Endodermal cell (in vitro differentiated cells): Measurements from ENCODE around the gene CDKN2A. TPM values are rescaled to one million over a fixed set of nuclear protein-coding genes. Genes with fewer than 3 reads are reported as not detected.

Experiments
- DNase-seq: peaks from one replicate; pipeline ENCODE4 v3.0.0-alpha.2; 2017
- H3K27ac ChIP-seq: 2 replicates; pipeline ENCODE4 v1.5.1; 2013; ENCODE audit warnings: mild to moderate bottlenecking, low read depth, low read length, moderate library complexity
- H3K27me3 ChIP-seq: 2 replicates; pipeline ENCODE4 v1.6.1; 2013; ENCODE audit warnings: mild to moderate bottlenecking, low read length, moderate library complexity; ENCODE audit not compliant: insufficient read depth, control insufficient read depth, poor library complexity, severe bottlenecking
- H3K36me3 ChIP-seq: 2 replicates; pipeline ENCODE4 v1.7.0; 2013; ENCODE audit warnings: mild to moderate bottlenecking, low read length, moderate library complexity; ENCODE audit not compliant: control insufficient read depth, insufficient read depth
- H3K4me1 ChIP-seq: one replicate; pipeline ENCODE4 v1.7.0; 2013; ENCODE audit warnings: low read length; ENCODE audit not compliant: control insufficient read depth, insufficient read depth
- H3K4me3 ChIP-seq: 2 replicates; pipeline ENCODE4 v1.5.1; 2013; ENCODE audit warnings: mild to moderate bottlenecking, low read length, moderate library complexity
- H3K9ac ChIP-seq: 2 replicates; pipeline ENCODE4 v1.6.1; 2013; ENCODE audit warnings: mild to moderate bottlenecking, low read length, moderate library complexity; ENCODE audit not compliant: poor library complexity, severe bottlenecking; ENCODE audit errors: extremely low read depth
- H3K9me3 ChIP-seq: 2 replicates; pipeline ENCODE4 v1.6.1; 2013; ENCODE audit warnings: mild to moderate bottlenecking, low read length, moderate library complexity; ENCODE audit not compliant: control insufficient read depth
- H3K27ac Mint-ChIP-seq: 2 replicates; pipeline ENCODE4 v1.8.0; 2020; ENCODE audit warnings: mixed read lengths
- H3K27me3 Mint-ChIP-seq: 2 replicates; pipeline ENCODE4 v1.8.0; 2021; ENCODE audit warnings: mild to moderate bottlenecking, mixed read lengths; ENCODE audit not compliant: insufficient read depth
- H3K36me3 Mint-ChIP-seq: 2 replicates; pipeline ENCODE4 v1.8.0; 2020; ENCODE audit warnings: low read depth, mixed read lengths
- H3K4me1 Mint-ChIP-seq: 2 replicates; pipeline ENCODE4 v1.8.0; 2020; ENCODE audit warnings: mixed read lengths
- H3K4me3 Mint-ChIP-seq: 2 replicates; pipeline ENCODE4 v1.8.0; 2020; ENCODE audit warnings: mild to moderate bottlenecking, moderate library complexity, mixed read lengths
- H3K9me3 Mint-ChIP-seq: 2 replicates; pipeline ENCODE4 v1.8.0; 2020; ENCODE audit warnings: mild to moderate bottlenecking, mixed read lengths
- CTCF ChIP-seq: fragments of 200-600 bp; sonication (generic); conservative IDR thresholded peaks from 2 replicates; pipeline ENCODE4 v1.5.0; 2021; ENCODE audit warnings: antibody characterized with exemption, mild to moderate bottlenecking
- WGBS, 2 experiments: methylation state at CpG; one replicate each; pipeline versions ENCODE4 v1.1.5 to v1.1.7; 2013; ENCODE audit warnings: missing lambda C conversion rate in 2 of 2, mixed read lengths in 1 of 2; ENCODE audit not compliant: insufficient coverage in 1 of 2, insufficient read length in 1 of 2; 5-methylcytosine and 5-hydroxymethylcytosine counted together
- total RNA-seq, 2 donors: library from RNA; stranded (reverse); fragmentation: NEBNext Ultra II Directional in 1 of 2; extraction: Animal tissue kit (Norgen Biotek cat#: 25700) in 1 of 2; gene quantifications; 2 replicates in 1 of 2; 3 replicates in 1 of 2; pipeline ENCODE4 v1.2.1, GENCODE V29; 2021

Gene CDKN2A
- total RNA-seq, 2 donors from 2014 or later, result 1.9 to 6.7 TPM

- H3K27ac Mint-ChIP-seq, result no peak overlapping the region
- WGBS, 2 experiments, result 22 to 37% methylated on average over 5 to 7 of the region's 9 CpGs
- no peaks in the 10 kb centered on the region for H3K36me3 Mint-ChIP-seq
- peaks cover 10% of the 10 kb centered on the region for H3K4me1 Mint-ChIP-seq
- Histone ChIP-seq H3K4me3 (no peak overlapping the region), H3K9ac (no peak overlapping the region), H3K9me3 (no peaks in the 10 kb centered on the region), H3K4me1 (no peaks in the 10 kb centered on the region), H3K36me3 (no peaks in the 10 kb centered on the region), H3K27me3 (peaks cover 100% of the 10 kb centered on the region), H3K27ac (no peak overlapping the region)
- H3K4me3 Mint-ChIP-seq, result no peak overlapping the region
- H3K9me3 Mint-ChIP-seq, result no peaks in the 10 kb centered on the region
- no peak for TF ChIP-seq CTCF
- H3K27me3 Mint-ChIP-seq, result peaks cover 95% of the 10 kb centered on the region
- no peak for DNase-seq
These were observed 5.9 kb downstream of the CDKN2A start for GRCh38 chr9:21988056-21988990.

- Mint-ChIP-seq H3K9me3 (no peaks in the 10 kb centered on the region), H3K4me3 (no peak overlapping the region), H3K27ac (no peak overlapping the region), H3K4me1 (peaks cover 8% of the 10 kb centered on the region), H3K36me3 (no peaks in the 10 kb centered on the region), H3K27me3 (peaks cover 99% of the 10 kb centered on the region)
- Histone ChIP-seq H3K4me1 (no peaks in the 10 kb centered on the region), H3K27me3 (peaks cover 100% of the 10 kb centered on the region), H3K9me3 (no peaks in the 10 kb centered on the region), H3K36me3 (no peaks in the 10 kb centered on the region), H3K4me3 (no peak overlapping the region), H3K9ac (no peak overlapping the region), H3K27ac (no peak overlapping the region)
- TF ChIP-seq CTCF, result no peak
- WGBS, 2 experiments, result 75 to 90% methylated on average over 2 to 3 of the region's 5 CpGs
- DNase-seq, result no peak
These were observed 8.1 kb downstream of the CDKN2A start for GRCh38 chr9:21985964-21986667.

GRCh38 chr9:21984101-21984500 is 10.1 kb downstream of the CDKN2A start:
- Mint-ChIP-seq H3K27me3 (peaks cover 96% of the 10 kb centered on the region), H3K4me3 (no peak overlapping the region), H3K27ac (no peak overlapping the region), H3K4me1 (no peaks in the 10 kb centered on the region), H3K36me3 (no peaks in the 10 kb centered on the region), H3K9me3 (no peaks in the 10 kb centered on the region)
- no peak overlapping the region for H3K4me3 ChIP-seq
- no peak for DNase-seq
- TF ChIP-seq CTCF, result no peak
- no peak overlapping the region for H3K27ac ChIP-seq
- no peak overlapping the region for H3K9ac ChIP-seq
- no peaks in the 10 kb centered on the region for H3K36me3 ChIP-seq
- no peaks in the 10 kb centered on the region for H3K9me3 ChIP-seq
- no peaks in the 10 kb centered on the region for H3K4me1 ChIP-seq
- H3K27me3 ChIP-seq, result peaks cover 96% of the 10 kb centered on the region
